GM19023 (cell line): Measurements from ENCODE around the gene PPRC1.

Experiments used
- ATAC-seq: cut with Tn5 transposase; IDR thresholded peaks from one replicate; pipeline ENCODE4 v1.9.1; 2021; ENCODE audit warnings: mild to moderate bottlenecking, moderate library complexity; ENCODE audit not compliant: unreplicated experiment

The PPRC1 gene

DNA sequence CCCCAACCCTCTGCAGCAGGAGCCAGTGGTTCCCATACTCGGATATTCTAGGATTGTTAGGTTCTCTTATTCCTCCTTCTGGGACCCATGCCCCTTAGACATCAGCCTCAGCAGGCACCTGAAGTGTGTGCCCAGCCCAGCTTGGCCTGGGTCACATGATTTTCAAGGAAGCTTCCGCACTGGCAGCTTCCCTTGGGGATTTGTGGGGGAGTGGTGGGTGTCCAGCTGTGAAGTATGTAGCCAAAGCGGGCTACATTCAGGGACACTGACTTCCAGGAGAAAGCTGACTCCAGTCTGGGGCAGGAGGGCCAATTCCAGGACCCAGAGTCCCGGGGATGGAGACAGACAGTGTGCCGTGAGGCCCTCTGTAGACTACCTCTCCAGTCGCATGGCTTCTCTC is 14.0 kb upstream of the PPRC1 start:
- no peak for ATAC-seq

GRCh38 chr10:102119417-102120141 is 13.3 kb upstream of the PPRC1 start:
- ATAC-seq, result no peak

DNA sequence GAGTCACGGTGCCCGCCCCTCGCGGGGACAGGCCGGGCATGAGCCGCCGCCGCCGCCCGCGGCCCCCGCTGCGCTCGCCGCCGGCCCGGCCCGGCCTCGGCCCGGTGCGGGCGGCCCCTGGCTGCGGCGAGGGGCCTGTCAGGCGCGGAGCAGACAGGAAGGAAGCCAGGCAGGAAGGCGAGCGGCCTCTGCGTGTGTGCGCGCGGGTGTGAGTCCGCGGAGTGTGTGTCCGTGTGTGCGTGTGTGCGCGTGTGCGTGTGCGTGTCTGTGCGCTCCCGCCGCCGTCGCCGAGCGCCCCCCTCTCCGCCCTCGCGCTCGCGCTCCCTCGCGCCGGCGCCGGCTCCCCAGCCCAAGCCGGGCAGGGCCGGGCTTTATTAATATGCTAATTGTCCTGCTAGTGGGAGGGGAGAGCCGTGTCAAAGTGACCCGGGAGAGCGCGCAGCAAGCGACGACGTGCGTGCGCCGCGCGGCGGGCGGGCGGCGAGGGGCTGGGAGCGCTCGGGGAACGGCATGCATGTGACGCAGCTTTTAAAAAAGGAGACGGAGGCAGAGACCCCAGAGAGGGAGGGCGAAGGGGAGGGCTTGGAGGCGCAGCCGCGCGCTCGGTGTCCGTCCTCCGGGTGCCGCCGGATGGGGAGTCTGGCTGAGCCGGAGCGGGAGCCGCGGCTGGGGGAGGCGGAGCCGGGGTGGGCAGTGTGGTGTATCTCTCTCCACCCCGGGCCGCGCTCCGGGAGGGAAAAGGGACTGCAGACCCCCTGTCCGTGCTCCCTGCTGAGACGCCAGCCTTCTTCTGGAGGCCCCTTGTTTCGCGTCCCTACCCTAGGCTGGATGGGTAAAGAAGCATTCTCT is 12.5 kb upstream of the PPRC1 start, which contains the start of gene LDB1:
Gene LDB1 (minus strand): TSS at position 227 of the 849 bp plus-strand sequence. CDS start 258 bp downstream, outside the sequence.
- ATAC-seq, result peak; percentile 64

DNA sequence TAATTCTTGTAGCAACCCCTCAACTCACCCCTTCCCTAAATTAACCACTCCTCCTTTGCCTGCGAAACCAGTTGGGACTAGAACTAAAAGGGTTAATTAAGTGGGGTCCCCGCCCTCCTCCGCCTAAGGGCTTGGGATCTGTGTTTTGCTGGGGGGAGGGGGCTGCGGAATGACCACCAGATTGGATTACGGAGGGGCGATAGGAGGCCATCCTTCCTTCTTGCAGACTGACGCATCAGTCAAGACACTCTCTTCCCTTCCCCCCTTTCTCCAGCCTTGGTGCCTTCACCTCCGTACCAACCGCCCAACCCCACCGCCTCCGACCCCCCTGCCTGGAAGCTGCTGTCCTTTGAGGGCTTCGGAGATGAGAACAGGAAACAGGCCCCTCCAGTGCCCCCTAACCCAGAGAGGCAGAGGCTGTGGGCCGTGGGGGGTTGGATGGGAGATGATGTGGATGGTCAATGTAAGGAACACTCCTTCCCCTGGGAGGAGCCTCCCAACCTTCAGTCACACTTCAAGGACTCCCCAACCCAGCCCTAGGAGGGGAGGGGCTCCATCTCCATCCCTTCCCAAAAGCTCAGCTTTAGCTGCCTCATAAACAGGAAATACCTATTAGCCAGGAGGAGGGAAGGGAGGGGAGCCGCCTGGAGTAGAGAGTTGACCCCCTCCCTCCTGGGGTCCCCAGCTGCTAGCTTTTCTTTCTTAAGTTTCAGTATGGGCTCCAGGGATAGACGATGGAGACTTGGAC is 11.7 kb upstream of the PPRC1 start:
- ATAC-seq, result no peak

DNA sequence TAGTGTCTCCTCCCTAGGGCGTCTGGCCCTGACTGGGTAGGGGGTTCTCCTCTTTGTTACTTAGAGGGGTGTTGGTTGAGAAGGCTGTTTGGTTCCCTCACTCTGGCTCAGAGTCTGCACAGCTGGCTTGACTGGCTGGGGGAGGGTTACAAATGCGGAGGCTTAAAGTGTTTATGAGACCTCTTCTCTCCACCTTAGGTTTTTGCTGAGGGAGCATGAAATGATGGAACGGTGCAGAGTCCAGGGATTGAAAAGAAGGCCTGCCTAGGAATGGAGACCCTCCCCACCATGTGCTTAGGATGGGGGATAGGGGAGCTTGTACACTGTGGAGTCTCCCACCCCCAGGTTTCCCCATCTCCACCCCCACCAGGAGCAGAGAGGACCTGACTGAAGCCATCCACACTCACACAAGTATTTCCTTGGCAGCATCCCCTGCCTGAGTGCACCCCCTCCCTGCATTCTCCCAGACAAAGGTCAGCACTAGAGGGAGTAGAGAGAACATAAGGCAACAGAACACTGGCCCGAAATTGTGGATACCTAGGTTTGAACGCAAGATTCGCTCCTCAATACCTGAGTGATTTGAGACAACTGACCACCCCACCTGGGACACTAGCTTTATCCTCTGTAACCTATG is 11.0 kb upstream of the PPRC1 start:
- no peak for ATAC-seq

DNA sequence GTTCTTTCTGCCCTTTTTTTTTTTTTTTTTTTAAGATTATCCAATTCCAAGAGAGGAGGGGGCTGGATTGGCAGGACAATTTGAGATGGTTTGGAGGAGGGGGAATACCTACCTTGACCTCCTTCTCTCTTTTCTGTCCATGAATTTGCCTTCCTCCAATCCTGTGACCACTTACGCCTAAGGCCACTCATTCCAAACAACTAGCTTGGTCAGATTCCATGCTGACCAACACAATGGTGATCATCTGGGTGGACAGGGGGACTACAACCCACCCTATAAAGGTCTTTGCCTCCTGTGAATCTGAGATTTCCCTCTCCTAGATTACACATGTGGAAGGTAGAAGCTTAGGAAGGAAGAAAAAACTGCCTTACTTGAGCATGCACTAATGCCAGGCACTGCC is 10.4 kb upstream of the PPRC1 start:
- no peak for ATAC-seq

DNA sequence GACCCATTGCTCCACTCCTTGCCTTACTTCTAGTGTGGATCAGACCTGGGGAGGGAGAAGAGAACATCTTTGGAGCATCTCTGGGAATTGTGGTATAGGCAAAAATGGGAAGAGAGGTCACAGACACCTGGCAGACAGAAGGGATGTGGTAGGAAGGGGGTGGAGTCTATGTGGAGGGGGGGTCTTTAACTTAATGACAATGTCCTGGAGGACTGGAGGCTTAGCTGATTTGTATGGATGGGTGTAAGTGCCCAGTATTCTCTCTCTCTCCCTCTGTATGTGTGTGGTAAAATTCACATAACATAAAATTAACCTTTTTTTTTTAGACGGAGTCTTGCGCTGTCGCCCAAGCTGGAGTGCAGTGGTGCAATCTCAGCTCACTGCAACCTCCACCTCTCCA is 9.6 kb upstream of the PPRC1 start:
- ATAC-seq, result no peak

GRCh38 chr10:102131286-102132170 is 1.3 kb upstream of the PPRC1 start:
- ATAC-seq, result no peak

GRCh38 chr10:102132193-102132562 is 662 bp upstream of the PPRC1 start:
- ATAC-seq, result no peak

GRCh38 chr10:102133373-102134195 is 744 bp downstream of the PPRC1 start:
- ATAC-seq, result no peak

GRCh38 chr10:102134416-102134815 is 1.6 kb downstream of the PPRC1 start:
- no peak for ATAC-seq

GRCh38 chr10:102135956-102136526 is 3.2 kb downstream of the PPRC1 start:
- ATAC-seq, result no peak

DNA sequence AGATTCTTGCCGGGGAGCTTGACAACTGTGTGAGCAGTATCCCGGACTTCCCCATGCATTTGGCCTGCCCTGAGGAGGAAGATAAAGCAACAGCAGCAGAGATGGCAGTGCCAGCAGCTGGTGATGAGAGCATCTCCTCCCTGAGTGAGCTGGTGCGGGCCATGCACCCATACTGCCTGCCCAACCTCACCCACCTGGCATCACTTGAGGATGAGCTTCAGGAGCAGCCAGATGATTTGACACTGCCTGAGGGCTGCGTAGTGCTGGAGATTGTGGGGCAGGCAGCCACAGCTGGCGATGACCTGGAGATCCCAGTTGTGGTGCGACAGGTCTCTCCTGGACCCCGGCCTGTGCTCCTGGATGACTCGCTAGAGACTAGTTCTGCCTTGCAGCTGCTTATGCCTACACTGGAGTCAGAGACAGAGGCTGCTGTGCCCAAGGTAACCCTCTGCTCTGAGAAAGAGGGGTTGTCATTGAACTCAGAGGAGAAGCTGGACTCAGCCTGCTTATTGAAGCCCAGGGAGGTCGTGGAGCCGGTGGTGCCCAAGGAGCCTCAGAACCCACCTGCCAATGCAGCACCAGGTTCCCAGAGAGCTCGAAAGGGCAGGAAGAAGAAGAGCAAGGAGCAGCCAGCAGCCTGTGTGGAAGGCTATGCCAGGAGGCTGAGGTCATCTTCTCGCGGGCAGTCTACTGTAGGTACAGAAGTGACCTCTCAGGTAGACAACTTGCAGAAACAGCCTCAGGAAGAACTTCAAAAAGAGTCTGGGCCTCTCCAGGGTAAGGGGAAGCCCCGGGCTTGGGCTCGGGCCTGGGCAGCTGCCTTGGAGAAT is 6.7 kb downstream of the PPRC1 start:
- ATAC-seq, result no peak

- no peak for ATAC-seq
Observed at GRCh38 chr10:102140218-102140617, 7.4 kb downstream of the PPRC1 start.

DNA sequence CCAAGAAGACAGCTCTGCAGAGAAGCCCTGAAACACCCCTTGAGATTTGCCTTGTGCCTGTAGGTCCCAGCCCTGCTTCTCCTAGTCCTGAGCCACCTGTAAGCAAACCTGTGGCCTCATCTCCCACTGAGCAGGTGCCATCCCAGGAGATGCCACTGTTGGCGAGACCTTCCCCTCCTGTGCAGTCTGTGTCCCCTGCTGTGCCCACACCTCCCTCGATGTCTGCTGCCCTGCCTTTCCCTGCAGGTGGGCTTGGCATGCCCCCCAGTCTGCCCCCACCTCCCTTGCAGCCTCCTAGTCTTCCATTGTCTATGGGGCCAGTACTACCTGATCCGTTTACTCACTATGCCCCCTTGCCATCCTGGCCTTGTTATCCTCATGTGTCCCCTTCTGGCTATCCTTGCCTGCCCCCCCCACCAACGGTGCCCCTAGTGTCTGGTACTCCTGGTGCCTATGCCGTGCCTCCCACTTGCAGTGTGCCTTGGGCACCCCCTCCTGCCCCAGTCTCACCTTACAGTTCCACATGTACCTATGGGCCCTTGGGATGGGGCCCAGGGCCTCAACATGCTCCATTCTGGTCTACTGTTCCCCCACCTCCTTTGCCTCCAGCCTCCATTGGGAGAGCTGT is 8.2 kb downstream of the PPRC1 start:
- no peak for ATAC-seq

DNA sequence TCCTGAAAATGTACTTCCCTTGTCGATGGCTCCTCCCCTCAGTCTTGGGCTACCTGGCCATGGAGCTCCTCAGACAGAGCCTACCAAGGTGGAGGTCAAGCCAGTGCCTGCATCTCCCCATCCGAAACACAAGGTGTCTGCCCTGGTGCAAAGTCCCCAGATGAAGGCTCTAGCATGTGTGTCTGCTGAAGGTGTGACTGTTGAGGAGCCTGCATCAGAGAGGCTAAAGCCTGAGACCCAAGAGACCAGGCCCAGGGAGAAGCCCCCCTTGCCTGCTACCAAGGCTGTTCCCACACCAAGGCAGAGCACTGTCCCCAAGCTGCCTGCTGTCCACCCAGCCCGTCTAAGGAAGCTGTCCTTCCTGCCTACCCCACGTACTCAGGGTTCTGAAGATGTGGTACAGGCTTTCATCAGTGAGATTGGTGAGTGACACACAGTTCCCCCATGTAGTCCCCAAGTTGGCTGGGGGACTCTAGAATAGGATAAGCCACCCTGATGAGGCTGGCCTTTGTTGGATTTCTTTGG is 8.8 kb downstream of the PPRC1 start:
- no peak for ATAC-seq

GRCh38 chr10:102146971-102147428 is 14.2 kb downstream of the PPRC1 start:
- ATAC-seq, result no peak
